Loucy (cell line): ENCODE measurements around the gene GFY.

Source experiments
- CTCF ChIP-seq: fragments of 200-600 bp; sonication (generic); conservative IDR thresholded peaks from 2 replicates; pipeline ENCODE4 v1.5.1; 2014; ENCODE audit warnings: mild to moderate bottlenecking, antibody characterized with exemption, low read length
- EZH2phosphoT487 ChIP-seq: fragments of 200-600 bp; IDR thresholded peaks from 2 replicates; pipeline ENCODE4 v1.6.1; 2018; ENCODE audit warnings: antibody characterized with exemption, mild to moderate bottlenecking, moderate library complexity, borderline replicate concordance

GRCh38 chr19:49400029-49400428, 25.2 kb upstream of the GFY start:
- TF ChIP-seq CTCF (no peak), EZH2phosphoT487 (no peak)
